Measurements from ENCODE around the gene GDI1.

GDI1 gene

DNA sequence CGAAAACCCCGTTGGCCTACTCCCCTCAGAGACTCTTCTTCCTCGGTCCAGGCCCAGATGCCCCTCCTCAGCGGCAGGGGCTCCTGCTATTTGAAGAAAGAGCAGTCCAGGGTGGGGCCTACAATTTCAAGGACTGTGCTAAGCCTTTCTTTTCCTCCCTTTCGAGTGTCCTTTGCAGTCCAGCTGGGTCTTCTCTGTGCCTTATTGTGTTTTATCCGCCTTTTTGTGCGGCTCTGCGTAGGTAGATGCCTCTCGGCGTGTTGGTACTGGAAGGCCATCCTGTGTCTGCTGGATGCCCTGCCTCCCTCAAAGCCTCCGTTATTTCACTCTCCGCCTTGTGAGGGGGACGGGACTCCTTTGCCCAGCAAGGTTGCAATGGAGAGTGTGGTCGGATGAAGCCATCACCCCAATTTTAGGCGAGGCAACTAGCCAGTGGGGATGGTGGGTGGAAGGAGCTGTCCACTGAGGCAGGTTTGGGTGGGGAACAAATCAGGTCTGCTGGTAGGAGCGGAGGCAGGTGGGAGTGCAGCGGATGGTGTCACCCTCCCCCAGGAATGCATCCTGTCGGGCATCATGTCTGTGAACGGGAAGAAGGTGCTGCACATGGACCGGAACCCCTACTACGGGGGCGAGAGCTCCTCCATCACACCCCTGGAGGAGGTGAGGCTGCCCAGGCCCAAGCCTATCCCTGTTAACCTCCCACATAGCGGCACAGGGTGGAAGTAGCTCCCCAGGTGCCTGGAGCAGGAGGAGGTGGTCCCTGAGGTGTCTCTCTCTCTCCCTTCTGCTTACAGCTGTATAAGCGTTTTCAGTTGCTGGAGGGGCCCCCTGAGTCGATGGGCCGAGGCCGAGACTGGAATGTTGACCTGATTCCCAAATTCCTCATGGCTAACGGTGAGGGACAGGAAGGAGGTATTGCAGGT lies 1.3 kb downstream of the GDI1 start:
- no peak for DNase-seq

DNA sequence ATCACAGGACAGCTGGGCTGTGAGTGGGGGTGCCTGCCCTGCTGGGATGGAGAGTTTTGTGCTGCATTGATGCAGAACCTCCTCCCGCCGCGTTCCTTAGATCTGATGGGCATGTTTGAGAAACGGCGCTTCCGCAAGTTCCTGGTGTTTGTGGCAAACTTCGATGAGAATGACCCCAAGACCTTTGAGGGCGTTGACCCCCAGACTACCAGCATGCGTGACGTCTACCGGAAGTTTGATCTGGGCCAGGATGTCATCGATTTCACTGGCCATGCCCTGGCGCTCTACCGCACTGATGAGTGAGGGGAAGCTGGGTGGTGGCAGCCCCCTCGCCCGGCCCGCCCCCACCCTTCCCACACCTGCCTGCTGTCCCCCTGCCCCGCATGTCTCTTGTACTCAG lies 2.9 kb downstream of the GDI1 start:
- no peak for DNase-seq

DNA sequence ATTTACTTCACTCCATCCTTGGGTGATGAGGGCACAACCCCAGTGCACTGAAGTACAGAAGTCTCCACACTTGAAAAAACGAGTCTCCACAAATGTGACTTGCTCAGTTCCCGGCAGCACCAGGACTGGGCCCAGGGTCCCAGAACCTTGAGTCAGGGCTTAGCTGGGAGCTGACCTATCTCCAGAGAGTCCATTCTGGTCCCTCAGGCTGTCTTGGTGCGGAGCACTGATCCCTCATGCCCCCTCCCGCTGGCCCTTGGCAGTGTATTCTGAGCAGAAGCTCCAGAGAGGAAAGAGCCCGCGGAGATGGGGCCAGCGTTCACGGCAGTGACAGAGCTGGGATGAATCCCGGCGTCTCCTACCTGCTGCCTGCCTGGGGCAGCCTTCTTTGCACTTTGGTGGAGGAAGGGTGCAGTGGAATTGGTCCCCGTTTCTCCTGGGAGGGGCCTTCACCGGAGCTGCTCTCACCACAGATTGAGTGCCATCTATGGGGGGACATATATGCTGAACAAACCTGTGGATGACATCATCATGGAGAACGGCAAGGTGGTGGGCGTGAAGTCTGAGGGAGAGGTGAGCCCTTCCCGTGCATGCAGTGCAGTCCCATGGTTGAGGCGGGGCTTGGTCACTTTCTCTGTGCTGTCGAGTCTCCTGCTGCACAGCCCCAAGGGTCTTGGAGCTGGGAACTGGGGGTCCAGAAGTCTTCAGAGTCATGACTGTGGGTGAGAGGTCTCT lies 3.8 kb downstream of the GDI1 start:
- DNase-seq, result no peak

DNA sequence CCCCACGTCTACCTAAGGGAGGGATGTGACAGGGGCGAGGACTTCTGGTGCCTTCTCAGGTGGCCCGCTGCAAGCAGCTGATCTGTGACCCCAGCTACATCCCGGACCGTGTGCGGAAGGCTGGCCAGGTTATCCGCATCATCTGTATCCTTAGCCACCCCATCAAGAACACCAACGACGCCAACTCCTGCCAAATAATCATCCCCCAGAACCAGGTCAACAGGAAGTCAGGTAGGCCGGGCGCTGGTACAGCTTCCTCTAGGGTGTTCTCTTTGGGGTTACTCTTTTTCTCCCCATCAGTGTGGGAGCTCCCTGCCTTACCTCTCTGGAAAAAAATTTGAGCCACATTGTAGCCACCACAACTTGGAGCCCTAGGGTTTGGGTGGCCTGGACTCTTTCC lies 4.6 kb downstream of the GDI1 start:
- DNase-seq, result no peak

DNA sequence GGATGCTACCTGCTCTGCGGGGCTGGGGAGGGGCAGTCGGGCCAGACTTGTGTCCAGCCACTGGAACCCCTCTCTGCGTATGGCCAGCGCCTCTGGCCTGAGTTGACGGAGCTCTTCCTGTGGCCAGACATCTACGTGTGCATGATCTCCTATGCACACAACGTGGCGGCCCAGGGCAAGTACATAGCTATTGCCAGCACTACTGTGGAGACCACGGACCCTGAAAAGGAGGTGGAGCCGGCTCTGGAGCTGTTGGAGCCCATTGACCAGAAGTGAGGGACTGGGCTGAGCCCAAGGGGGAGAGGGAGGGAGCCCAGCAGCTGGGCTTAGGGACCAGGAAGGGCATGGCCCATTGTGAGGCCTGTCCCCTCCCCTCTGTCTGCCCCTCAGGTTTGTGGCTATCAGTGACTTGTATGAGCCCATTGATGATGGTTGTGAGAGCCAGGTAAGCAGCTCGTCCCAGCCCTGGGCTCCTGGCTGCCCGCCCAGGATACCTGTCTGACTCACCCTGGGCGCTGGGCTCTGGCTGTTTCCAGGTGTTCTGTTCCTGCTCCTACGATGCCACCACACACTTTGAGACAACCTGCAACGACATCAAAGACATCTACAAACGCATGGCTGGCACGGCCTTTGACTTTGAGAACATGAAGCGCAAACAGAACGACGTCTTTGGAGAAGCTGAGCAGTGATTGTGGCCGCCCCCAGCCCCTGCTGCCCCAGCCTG lies 5.2 kb downstream of the GDI1 start:
- DNase-seq, result no peak

DNA sequence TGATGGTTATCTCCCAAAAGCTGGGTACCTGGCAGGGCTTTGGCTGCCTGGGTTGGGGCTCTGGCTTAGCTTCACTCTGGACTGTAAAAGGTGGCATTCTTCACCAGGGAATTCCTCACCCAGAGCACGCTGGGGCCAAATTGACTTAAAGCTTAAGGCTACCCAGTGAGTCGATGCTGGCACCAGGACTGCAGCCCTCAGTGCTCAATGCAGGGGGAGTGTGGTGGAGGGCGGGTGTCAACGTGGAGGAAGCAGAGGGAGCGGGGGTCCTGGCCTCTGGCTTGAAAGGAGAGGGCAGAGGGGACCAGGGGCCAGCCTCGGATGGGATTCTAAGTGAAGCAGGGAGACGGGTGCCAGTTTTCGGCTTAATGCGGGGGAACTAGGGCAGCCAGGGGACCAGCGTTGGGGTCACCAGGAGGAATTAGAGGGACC lies 6.5 kb downstream of the GDI1 start:
- no peak for DNase-seq

DNA sequence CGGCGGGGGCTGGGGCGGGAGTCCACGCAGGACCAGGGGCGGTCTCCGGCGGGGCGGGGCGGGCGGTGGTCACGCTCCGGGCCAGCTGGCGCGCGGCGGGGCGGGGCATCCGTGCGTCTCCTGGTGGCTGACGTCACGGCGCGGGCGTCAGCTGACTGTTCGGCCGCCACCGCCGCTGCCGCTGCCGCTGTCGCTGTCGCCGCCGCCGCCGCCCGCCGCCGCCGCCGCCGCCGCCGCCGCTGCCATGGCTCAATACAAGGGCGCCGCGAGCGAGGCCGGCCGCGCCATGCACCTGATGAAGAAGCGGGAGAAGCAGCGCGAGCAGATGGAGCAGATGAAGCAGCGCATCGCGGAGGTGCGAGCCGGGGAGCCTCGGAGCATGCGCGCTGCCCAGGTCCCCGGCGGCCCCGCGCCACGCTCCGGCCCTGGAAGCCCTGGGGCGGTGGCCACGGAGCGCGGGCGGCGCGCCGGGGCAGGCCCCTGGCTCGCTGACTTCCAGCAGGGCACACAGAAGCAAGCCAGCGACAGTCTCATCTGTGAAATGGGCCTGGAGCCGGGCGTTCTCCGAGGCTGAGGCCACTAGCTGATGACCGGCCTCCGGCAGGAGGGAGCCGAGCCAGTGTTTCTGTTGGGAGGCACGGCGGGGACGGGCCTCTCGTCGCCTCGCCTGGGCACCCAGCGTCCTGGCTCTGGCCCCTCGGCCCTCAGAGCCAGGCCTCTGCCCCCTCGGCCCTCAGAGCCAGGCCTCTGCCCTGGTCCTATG lies 7.2 kb downstream of the GDI1 start, which contains the start of gene FAM50A:
FAM50A (plus strand) TSS at position 150 of the 763 bp plus-strand sequence; CDS start at position 245, 95 bp downstream.
- DNase-seq, result peak; percentile 39

DNA sequence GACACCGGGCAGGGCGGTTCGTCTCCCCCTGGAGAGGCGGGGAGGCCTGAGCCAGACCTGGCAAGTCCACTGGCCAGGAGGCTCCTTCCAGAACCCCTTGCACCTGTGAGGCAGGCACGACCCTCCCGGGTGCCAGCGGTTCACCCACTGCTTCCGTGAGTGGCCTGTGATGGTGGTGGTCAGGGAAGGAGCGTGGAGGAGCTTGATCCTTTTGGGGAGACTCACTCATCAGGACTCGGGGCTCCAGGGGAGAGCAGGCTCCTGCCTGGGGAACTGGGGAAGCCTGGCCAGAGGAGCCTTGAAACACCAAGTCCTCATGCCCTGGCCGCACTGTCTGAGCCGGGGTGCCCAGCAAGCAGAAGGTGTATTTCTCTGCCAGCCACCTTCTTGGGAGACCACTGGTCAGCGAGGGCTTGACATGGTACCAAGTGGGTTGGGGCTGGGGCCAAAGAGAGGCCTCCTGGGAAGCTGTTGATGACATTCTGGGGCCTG lies 7.8 kb downstream of the GDI1 start:
- DNase-seq, result no peak

DNA sequence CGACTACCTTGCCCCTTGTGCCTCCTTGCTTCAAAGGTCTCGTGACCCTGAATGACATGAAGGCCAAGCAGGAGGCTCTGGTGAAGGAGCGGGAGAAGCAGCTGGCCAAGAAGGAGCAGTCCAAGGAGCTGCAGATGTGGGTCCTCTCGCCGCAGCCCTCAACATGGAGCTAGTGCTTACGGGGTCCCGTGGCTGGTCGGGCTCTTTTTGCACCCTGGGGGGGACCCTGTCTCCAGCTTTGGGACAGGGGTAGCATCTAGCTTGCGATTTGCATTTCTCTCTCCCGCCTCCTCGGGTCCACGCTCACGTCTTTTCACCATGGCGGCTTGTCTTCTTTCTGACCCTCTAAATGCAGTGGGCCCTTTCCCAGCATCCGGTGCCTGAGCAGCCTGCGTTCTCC lies 8.8 kb downstream of the GDI1 start:
- DNase-seq, result no peak

DNA sequence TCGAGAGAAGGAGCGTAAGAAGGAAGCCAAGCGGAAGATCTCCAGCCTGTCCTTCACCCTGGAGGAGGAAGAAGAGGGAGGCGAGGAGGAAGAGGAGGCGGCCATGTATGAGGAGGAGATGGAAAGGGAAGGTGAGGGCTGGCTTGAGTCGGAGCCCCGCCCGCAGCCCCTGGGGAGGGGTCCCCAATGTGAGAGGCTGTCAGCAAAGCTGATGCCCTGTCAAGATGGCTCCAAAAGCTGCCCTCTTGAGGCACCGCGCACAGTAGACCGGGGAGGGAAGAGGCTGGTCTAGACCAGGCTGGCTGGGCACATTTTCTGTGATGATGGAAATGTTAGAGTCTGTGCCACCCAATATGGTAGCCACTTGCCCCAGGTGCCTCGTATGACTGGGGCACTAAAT lies 9.5 kb downstream of the GDI1 start:
- DNase-seq, result no peak

DNA sequence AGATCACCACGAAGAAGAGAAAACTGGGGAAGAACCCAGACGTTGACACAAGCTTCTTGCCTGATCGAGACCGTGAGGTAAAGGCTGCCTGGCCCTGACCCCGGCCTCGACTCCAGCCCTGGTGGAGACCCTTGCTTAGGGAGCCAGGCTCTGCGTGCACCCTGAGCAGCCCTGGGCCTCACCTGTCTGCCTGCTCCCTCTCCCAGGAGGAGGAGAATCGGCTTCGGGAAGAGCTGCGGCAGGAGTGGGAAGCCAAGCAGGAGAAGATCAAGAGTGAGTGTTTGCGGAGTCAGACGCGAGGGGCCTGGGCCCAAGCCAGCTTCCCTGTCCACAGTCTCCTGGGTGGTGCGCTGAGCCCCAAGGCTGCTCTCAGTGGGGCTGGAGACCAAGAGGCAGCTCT lies 11.5 kb downstream of the GDI1 start:
- DNase-seq, result no peak

DNA sequence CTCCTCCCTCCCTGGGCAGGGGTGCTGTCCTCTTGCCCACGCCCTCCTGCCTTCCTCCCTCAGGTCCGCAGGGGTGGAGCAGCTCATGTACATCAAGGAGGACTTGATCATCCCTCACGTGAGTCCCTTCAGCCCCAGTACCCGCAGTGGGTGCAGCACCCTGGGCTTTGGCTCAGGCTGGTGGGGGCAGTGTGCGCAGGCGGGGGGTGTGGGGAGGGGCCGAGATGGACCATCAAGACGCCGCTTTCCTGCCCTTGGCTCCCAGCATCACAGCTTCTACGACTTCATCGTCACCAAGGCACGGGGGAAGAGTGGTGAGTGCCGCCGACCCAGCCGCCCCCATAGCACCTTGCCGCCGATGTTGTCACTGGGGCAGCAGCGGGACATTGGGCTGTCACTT lies 12.7 kb downstream of the GDI1 start:
- DNase-seq, result no peak

DNA sequence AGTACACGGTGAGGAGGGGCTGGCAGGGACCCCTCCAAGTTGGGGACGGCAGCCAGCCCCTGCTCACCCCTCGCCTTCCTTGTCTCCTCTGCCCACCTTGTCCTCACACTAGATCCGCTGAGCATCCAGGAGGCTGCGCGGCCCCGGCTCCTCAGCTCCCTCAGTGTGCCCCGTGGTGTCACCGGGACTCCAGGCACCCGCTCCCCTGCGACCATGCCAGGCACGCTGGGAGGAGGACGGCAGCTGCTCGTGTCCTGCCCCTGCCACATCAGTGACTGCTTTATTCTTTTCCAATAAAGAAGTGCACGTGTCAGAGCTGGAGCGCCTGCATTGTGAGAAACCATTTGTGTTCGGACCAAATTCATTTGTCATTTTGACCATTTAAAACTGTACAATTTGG lies 13.4 kb downstream of the GDI1 start:
- DNase-seq, result no peak

DNA sequence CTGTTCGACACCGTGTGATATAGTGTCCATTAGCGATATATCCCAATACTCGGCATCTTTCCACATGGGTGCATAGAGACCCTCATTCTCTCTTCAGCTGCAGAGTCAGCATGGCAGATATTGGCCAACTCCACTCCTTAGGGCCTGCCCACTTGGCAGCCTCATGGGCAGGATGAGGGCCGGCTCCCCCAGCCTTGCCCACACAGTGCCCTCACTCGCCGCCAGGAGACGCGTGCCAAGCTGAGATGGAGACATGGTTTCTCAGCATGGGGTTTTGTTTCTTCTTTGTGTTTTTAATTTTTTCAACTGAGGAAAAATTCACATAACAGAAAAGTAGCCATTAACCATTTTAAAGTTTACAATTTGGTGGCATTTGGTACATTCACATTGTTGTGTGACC lies 15.9 kb downstream of the GDI1 start:
- DNase-seq, result no peak

DNA sequence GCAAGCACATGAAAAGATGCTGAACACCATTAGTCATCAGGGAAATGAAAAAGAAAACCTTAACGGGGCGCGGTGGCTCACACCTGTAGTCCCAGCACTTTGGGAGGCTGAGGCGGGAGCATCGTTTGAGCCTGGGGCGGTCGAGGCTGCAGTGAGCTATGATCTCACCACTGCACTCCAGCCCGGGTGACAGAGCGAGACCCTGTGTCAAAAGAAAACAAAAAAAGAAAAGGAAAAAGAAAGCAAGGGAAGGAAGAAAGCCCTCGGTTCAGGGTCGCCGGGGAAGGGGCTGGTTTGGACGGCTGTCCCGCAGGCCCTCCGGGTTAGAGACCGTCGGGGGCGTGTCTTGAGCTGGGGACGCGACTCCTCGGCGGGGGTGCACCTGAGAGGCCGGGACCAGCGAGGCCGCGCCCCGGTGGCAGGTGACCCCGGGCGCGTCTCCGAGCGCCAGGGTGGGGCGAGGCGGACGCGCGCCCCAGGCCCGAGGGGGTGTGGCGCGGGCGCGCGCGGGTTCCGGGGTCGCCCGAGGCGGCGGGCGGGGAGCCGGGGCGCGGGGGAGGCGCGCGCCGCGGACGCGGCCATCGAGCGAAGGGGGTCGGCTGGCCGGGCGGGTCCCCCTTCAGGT lies 20.6 kb downstream of the GDI1 start:
- no peak for DNase-seq

DNA sequence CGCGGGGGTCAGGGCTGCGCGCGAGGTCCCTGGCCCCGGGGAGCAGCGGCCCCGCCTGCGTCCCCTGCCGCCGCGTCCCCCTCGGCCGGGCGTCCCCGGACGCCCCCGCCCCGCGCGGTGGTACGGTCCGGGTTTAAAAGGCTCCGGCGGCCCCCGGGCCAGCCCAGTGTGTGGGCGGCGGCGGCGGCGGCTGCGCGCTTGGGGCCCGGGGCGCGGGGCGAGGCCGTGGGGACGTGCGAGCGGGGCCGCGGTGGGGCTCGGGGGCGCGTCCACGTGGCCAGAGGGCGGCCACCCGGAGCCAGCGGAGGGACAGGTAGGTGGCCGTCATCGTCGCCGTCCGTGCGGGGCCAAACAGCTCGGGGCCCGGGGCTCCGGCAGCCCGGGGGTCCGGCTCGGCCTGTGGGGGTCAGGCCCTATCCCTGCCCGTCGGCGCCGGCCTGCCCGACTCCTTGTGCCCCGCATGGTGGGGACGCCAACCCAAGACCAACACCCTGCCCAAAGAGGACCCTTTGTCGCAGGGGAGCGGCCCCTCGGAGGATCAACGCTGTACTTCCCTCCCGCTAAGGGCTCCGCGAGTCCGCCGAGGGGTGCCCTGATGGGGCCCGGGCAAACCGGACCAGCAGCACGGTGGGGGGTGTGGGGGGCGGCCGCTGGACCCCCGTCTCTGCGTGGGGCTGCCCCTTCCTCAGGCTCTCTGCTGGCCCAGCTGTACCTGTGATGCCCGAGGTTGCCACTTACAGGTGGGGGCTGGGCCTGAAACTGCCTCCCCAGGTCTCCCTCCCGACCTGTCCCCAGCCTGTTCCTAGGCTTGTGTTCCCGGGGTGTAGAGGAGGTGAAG lies 21.4 kb downstream of the GDI1 start, which contains the start of gene PLXNA3:
PLXNA3 (plus strand) TSS at position 166 of the 838 bp plus-strand sequence. CDS start 1,903 bp downstream, outside the sequence.
- peak; percentile 60 for DNase-seq

DNA sequence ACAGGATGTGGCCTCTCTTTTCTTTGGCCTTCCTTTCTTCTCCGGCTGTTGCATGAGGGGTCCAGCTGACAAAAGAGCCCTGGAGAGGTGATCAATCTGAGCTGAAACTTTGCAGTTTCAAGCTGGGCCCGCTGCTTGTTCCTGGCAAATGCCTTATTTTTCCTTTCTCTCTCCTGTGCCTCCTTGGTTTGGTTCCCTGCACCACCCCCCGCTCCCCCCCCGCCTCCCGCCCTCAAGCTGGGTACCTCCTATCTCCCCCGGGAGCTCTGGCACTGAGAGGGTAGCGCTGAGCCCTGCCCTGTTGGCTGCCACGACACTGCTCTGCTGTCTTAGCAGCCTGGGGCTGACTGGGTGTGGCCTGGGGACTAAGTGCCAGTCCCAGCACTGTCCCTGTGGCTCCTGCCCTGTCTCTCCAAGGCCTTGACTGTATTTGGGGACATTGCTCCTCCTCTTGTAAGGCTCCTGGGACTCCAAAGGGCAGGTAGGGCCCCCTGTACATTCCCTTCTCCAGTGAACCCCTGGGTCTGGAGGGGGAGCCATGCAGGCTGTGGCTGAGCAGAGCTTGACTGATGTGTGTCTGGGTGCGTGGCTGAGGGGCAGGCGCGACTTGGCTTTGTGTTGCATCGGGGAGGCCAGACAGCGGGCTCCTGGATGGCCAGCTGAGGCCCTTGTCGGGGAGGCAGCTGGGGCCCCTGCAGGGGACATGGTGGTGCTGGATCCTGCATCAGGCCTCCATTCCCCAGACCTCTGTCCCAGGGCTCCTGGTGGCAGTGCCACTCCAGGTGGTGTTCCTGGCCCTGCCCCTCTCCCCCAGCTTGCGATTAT lies 22.2 kb downstream of the GDI1 start:
- no peak for DNase-seq

DNA sequence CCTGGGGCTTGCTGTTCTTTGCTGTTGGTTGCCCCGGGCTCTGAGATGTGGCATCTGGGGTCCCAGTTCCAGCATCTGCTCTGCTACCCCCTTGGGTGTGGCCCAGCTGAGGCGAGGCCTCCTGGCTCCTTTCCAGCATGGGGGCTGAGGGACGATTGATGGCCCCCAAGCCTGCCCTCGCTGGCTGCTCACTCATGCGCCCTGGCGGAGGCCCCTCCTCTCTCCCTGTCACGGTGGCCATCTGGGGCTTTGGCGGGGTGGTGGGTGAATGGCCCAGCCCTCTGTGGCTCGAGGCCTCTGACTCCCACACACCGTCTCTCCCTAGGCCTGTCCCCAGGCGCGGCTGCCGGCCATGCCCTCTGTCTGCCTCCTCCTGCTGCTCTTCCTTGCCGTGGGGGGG lies 22.9 kb downstream of the GDI1 start:
- DNase-seq, result no peak

DNA sequence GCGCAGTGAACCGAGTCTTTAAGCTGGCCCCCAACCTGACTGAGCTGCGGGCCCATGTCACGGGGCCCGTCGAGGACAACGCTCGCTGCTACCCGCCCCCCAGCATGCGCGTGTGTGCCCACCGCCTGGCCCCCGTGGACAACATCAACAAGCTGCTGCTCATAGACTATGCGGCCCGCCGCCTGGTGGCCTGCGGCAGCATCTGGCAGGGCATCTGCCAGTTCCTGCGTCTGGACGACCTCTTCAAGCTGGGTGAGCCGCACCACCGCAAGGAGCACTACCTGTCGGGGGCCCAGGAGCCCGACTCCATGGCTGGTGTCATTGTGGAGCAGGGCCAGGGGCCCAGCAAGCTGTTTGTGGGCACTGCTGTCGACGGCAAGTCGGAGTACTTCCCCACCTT lies 23.4 kb downstream of the GDI1 start:
- DNase-seq, result no peak

DNA sequence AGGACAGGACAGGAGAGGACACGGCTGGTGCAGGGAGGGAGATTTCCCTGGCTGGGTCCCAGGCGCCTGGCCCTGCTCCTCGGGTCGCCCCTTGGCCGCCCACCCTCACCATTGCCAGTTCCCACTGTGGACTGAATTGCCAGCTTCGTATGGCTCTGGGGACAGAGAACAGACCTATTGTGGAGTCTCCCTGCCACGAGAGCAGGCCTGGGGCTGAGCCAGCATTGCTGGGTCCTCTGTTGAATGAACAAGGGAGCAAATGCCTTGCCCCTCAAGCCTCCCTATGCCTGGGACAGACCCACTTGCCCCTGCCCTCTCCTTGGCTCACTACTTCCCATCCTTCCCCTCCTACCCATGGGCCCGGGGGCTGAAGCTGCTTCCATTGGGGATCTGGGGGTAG lies 25.4 kb downstream of the GDI1 start:
- DNase-seq, result no peak
